Stimulated activated naive CD4-positive, alpha-beta T cell (primary cell): ENCODE data around the gene NUTM2B.
"Not testable (repeated sequence)": the region's sequence is repeated elsewhere in the genome, so short reads cannot be mapped to it uniquely, and the experiment has no call there.

Experiments
- DNase-seq, 6 experiments: peaks; one replicate each; lab custom pipeline; 2025; lab: John Stamatoyannopoulos, UW

The NUTM2B gene

DNA sequence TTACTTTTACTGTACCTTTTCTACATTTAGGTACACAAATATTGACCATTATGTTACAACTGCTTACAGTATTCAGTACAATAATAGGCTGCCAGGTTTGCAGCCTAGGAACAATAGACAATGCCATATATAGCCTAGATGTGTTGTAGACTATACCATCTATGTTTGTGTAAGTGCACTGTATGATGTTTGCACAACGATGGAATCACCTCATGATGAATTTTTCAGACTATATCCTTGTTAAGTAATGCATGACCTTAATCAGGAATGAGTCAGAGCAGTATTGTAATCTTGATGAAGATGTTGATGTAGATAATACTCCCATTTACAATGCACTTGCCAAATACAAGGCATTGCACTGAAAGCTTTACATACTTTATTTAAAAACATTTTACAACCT, 23.6 kb downstream of the NUTM2B start:
- DNase-seq, result not testable (repeated sequence)

DNA sequence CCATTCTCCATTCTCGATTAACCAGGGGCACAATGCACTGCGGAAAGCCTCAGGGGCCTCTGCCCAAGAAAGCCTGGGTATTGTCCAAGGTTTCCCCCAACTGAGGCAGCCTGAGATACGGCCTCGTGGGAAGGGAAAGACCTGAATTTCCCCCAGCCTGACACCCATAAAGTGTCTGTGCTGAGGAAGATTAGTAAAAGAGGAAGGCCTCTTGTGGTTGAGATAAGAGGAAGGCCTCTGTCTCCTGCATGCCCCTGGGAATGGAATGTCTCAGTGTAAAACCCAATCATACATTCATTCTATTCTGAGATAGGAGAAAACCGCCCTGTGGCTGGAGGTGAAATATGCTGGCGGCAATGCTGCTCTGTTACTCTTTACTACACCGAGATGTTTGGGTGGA, 41.8 kb downstream of the NUTM2B start:
- not testable (repeated sequence) for DNase-seq

DNA sequence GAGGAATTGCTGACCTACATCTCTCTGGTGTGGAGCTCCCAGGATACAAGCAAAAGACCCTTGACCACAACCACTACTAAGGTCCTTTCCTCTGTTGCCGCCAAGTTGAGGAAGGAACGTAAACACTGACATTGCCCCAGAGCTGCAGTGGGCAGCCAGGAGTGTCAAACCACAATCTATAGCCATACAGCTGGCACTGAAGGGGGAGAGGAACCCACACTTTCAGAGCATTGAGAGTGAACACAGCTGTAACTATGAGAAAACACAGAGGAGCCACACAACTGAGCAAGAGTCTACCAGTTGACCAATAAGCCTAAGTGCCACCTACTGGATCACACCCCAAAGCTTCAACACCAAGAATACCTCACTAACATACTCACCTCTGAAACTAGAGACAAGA, 45.5 kb downstream of the NUTM2B start:
- DNase-seq, result not testable (repeated sequence)

DNA sequence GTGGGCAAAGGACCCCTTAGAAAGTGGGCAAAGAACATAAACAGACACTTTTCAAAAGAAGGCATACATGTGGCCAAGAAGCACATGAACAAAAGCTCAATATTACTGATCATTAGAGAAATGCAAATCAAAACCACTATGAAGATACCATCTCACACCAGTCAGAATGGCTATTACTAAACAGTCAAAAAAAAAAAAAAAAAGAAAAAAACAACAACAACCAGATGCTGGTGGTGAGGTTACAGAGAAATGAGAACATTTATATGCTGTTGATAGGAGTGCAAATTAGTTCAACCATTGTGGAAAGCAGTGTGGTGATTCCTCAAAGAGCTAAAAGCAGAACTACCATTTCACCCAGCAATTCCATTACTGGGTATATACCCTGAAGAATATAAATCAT, 50.6 kb downstream of the NUTM2B start:
- DNase-seq, result not testable (repeated sequence)

DNA sequence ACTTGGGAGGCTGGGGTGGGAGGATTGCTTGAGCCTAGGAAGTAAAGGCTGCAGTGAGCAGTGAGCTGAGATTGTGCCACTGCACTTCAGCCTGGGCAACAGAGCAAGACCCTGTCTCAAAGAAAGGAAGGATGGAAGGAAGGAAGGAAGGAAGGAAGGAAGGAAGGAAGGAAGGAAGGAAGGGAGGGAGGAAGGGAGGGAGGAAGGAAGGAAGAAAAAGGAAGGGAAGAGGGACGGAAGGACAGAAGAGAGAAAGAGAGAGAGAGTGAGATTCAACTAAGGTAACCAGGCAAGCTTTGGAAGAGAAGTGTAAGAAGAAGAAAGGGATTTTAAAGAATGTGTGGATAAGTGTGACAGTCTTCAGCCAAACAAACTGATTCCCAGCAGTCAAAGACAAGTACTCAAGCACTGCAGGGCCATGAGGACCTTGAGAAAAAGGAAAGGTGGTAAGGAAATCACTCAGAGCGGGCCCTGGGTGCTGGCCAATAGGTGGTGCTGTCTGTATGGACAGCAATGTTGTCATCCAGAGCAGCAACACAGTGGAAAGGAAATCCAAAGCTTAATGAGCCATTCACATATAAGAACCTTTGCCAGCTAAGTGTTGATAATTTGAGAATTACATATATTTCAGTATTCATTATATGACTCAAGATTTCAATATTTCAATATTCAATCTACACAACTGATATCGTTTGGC, 55.4 kb downstream of the NUTM2B start:
- DNase-seq, result not testable (repeated sequence)
